Heart left ventricle (tissue), 16 donors: ENCODE measurements around the gene SERINC5. TPM values are rescaled to one million over a fixed set of nuclear protein-coding genes. Genes with fewer than 3 reads are reported as not detected.
A peak's percentile ranks its signal among the peaks of the same experiment; 100 is the strongest.

Experiments used
- ATAC-seq, 4 donors: fragments of 200-7000 bp; cut with Tn5 transposase; one replicate each; pipeline ENCODE4 v1.9.1; 2020 to 2022; ENCODE audit warnings: moderate library complexity in 4 of 4, mild to moderate bottlenecking in 3 of 4, moderate number of reproducible peaks in 1 of 4
- DNase-seq, 5 donors: peaks; one replicate each; pipeline ENCODE4 v3.0.0-alpha.2; 2020
- H3K27ac ChIP-seq, 12 donors: fragments of 200-600 bp; sonication (generic) in 4 of 12; one replicate each; pipeline versions ENCODE4 v1.5.0 to v1.8.0; 2016 to 2022; ENCODE audit warnings: mild to moderate bottlenecking in 2 of 12
- H3K27me3 ChIP-seq, 9 donors: fragments of 200-600 bp; sonication (generic) in 2 of 9; one replicate each; pipeline versions ENCODE4 v1.5.1 to v1.8.0; 2016 to 2022; ENCODE audit warnings: mild to moderate bottlenecking in 3 of 9
- H3K36me3 ChIP-seq, 9 donors: fragments of 200-600 bp; sonication (generic) in 2 of 9; one replicate each; pipeline versions ENCODE4 v1.5.0 to v1.8.0; 2018 to 2022; ENCODE audit warnings: mild to moderate bottlenecking in 2 of 9
- H3K4me1 ChIP-seq, 12 donors: fragments of 200-600 bp; sonication (generic) in 4 of 12; one replicate each; pipeline versions ENCODE4 v1.5.0 to v1.8.0; 2016 to 2022; ENCODE audit warnings: mild to moderate bottlenecking in 3 of 12
- H3K4me3 ChIP-seq, 12 donors: fragments of 200-600 bp; sonication (generic) in 4 of 12; one replicate each; pipeline versions ENCODE4 v1.5.0 to v1.8.0; 2017 to 2022; ENCODE audit warnings: mild to moderate bottlenecking in 9 of 12, moderate library complexity in 4 of 12
- H3K9me3 ChIP-seq, 12 donors: fragments of 200-600 bp; sonication (generic) in 4 of 12; one replicate each; pipeline versions ENCODE4 v1.5.0 to v1.8.0; 2016 to 2022; ENCODE audit warnings: mild to moderate bottlenecking in 1 of 12
- POLR2A ChIP-seq, 2 donors: fragments of 450-650 bp; IDR thresholded peaks; one replicate each; pipeline ENCODE4 v1.6.1; 2017; ENCODE audit warnings: antibody characterized with exemption in 2 of 2, mild to moderate bottlenecking in 2 of 2, moderate library complexity in 2 of 2
- WGBS, 4 donors: extraction: QIAGEN DNeasy Blood & Tissue Kit in 2 of 4; methylation state at CpG; one replicate each; pipeline versions ENCODE4 v1.1.5 to v1.1.7; 2013 to 2018; 5-methylcytosine and 5-hydroxymethylcytosine counted together
- intact Hi-C, 10 donors: fragments of 100-400 bp; cut with DNase I; formaldehyde crosslinking; loops; one replicate each; pipeline versions ENCODE4 v1.11.1 to v1.14.2; 2022
- polyA plus RNA-seq, 2 donors: library from polyadenylated mRNA; stranded (reverse); fragments of 200-250 nt; gene quantifications; one replicate each; pipeline ENCODE4 v1.2.3, GENCODE V29; 2013
- total RNA-seq, 9 donors: library from RNA; depleted of rRNA in 2 of 9; stranded (reverse); fragments of >200 nt in 2 of 9; fragmentation: NEBNext Ultra II Directional in 3 of 9; extraction: Animal tissue kit (Norgen Biotek cat#: 25700) in 3 of 9; gene quantifications; one replicate each; pipeline versions ENCODE4 v1.1.0 to v1.2.4, GENCODE V29; 2016 to 2023
- TF ChIP-seq, protein P1 (sequence below), 12 donors: fragments of 200-600 bp; sonication (generic) in 4 of 12; IDR thresholded peaks; one replicate each; pipeline versions ENCODE4 v1.5.0 to v1.8.0; 2018 to 2022; ENCODE audit warnings: antibody characterized with exemption in 12 of 12, mild to moderate bottlenecking in 5 of 12
- donor health status: ischemic (EF 13 %, LVEDD 7.1; RV severe dilation, severe dysfunction).
- donor health status: healthy with polysubstance abuse.
- donor health status: DM: no; HTN: yes; CAD: no.
- donor health status: DM: no; HTN: no; CAD: no.
- donor health status: ischemic (EF 25% LVEDD 6.9; RV normal size, moderate dysfunction).
- donor health status: ischemic (EF 25% LVEDD 5.7; RV mildly dilated, moderate dysfunction).
- donor health status: healthy.
- donor health status: DM: yes; HTN: yes; CAD: no.
- donor health status: ischemic (EF 35%, LVEDD 5.7; RV mildly dilated, moderate dysfunction).
- donor health status: nonischemic (EF 11% LVEDD 7.7; RV severe dilation, severe dysfunction).
- donor health status: DM: yes; HTN: yes; CAD: no.
- donor health status: PGD.
- donor health status: ischemic (EF 29% LVEDD 5.4; RV normal size, mild dysfunction).
- donor health status: nonischemic (EF 23%, LVEDD 6.1; RV moderate dilation, normal function).

Gene SERINC5
- total and polyA plus RNA-seq, 11 donors: 3.2 to 25.9 (median 13.5) TPM

DNA sequence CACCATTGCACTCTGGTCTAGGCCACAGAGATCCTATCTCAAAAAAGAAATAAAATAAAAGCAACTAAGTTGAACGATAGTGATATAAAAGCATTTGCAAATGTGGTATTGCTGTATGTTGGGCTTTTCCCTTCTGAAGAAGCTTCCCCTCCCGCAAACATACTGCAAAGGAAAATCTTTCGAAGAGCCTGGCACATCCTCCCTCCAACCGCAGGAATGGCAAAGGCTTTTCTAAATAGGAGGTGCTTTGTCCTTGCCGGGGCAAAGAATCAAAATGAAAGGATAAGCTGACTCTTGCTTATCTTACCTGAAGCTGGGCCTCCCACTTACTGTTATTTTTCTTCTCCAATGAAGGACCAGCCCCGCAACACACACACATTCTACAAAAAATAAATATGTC lies 45.8 kb downstream of the SERINC5 start:
- DNase-seq (no peak), ATAC-seq (no peak)
- Histone ChIP-seq H3K27ac (no peak overlapping the region), H3K4me1 (peaks cover 0 to 55% (median 25%) of the 10 kb centered on the region in 12 donors), H3K27me3 (no peaks in the 10 kb centered on the region), H3K9me3 (peaks cover 0 to 5% (median 0%) of the 10 kb centered on the region in 12 donors), H3K36me3 (no peaks in the 10 kb centered on the region), H3K4me3 (no peak overlapping the region)
- TF ChIP-seq, protein P1, sequence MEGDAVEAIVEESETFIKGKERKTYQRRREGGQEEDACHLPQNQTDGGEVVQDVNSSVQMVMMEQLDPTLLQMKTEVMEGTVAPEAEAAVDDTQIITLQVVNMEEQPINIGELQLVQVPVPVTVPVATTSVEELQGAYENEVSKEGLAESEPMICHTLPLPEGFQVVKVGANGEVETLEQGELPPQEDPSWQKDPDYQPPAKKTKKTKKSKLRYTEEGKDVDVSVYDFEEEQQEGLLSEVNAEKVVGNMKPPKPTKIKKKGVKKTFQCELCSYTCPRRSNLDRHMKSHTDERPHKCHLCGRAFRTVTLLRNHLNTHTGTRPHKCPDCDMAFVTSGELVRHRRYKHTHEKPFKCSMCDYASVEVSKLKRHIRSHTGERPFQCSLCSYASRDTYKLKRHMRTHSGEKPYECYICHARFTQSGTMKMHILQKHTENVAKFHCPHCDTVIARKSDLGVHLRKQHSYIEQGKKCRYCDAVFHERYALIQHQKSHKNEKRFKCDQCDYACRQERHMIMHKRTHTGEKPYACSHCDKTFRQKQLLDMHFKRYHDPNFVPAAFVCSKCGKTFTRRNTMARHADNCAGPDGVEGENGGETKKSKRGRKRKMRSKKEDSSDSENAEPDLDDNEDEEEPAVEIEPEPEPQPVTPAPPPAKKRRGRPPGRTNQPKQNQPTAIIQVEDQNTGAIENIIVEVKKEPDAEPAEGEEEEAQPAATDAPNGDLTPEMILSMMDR (IDR thresholded peaks at IDR 0.05): no peak
- TF ChIP-seq POLR2A (IDR thresholded peaks at IDR 0.05): no peak
- intact Hi-C loops: no loop called here
- 70 to 82% (median 80%) methylated on average over 6 of the region's 6 CpGs for WGBS, 4 donors

DNA sequence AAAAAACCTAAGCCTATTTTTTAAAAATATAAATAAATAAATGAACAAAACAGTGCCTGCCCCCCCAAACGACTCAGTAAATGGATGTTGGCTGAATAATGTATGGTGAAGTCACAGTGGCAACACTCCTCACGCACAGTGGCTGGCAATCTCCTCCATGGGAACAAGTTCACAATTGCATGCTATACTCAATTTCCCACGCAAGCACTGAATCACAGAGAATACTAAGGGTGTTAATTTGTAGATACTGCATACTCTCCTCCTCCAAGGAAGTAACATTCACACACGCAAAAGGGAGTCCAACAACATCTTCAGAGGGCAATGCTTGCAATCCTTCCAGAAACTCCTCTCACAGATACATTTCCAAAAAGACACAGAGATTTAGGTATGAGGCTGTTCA lies 47.5 kb downstream of the SERINC5 start:
- Histone ChIP-seq H3K4me3 (no peak overlapping the region), H3K36me3 (no peaks in the 10 kb centered on the region), H3K27ac (no peak overlapping the region), H3K4me1 (peaks cover 0 to 66% (median 33%) of the 10 kb centered on the region in 12 donors), H3K9me3 (peaks cover 0 to 6% (median 0%) of the 10 kb centered on the region in 12 donors), H3K27me3 (no peaks in the 10 kb centered on the region)
- intact Hi-C loops: no loop called here
- DNase-seq: no peak
- ATAC-seq: no peak
- TF ChIP-seq POLR2A (IDR thresholded peaks at IDR 0.05): no peak
- TF ChIP-seq, protein P1 (IDR thresholded peaks at IDR 0.05): no peak
- WGBS, 4 donors: 63 to 79% (median 66%) methylated on average over 4 of the region's 4 CpGs

DNA sequence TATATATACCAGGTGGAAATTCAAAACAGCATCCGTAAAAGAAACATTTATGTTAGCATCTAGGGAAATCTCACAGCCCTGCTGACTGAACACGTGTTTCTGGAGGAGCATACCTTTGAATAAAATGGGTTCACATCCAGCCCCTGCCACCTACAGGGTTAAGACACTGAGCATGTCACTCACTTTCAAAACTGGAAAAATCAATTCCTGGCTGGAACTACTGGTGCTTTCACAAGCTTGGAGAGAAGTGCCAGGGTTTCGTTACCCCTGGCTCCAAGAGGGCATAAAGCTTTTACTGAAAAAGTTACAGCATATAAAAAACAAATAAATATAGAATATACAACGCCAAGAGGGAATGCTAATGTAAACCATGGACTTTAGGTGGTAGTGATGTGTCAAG lies 48.0 kb downstream of the SERINC5 start:
- Histone ChIP-seq H3K27me3 (no peaks in the 10 kb centered on the region), H3K4me1 (peaks cover 0 to 65% (median 31%) of the 10 kb centered on the region in 12 donors), H3K9me3 (peaks cover 0 to 6% (median 0%) of the 10 kb centered on the region in 12 donors), H3K27ac (peak overlapping the region in 3 of 12 donors; percentile 5 to 48 (median 15)), H3K4me3 (no peak overlapping the region), H3K36me3 (peaks cover 0 to 2% (median 0%) of the 10 kb centered on the region in 9 donors)
- ATAC-seq (no peak), DNase-seq (no peak)
- intact Hi-C loops: no loop called here
- TF ChIP-seq, protein P1 (IDR thresholded peaks at IDR 0.05): no peak
- TF ChIP-seq POLR2A (IDR thresholded peaks at IDR 0.05): no peak
- WGBS, 4 donors: 78 to 86% (median 81%) methylated on average over 4 of the region's 4 CpGs

DNA sequence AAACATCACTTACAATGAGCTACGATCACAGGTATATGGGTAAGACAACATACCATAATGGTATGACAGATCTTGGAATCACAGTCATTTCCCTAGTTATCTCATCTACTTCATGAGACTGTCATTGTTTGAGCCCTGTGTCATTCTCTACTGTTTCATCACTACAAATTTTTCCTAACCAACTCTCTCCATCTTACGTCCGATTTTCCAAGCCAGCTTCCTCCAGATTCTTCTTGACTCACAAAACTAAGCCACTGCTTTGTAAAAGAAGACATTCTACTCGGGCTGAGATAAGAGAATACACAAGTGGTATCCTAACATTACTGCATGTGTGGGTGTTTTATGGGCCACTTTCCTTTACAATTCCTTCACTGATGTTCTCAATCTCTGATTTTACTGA lies 49.6 kb downstream of the SERINC5 start:
- TF ChIP-seq, protein P1 (IDR thresholded peaks at IDR 0.05): no peak
- no peak for TF ChIP-seq POLR2A (IDR thresholded peaks at IDR 0.05)
- no peaks in the 10 kb centered on the region for H3K27me3 ChIP-seq
- intact Hi-C loops: no loop called here
- H3K4me3 ChIP-seq: no peak overlapping the region
- peaks cover 0 to 17% (median 10%) of the 10 kb centered on the region in 9 donors for H3K36me3 ChIP-seq
- peak in 3 of 4 donors; percentile 47 to 68 (median 50) for ATAC-seq
- H3K27ac ChIP-seq: peak overlapping the region in 10 of 12 donors; percentile 10 to 79 (median 42)
- no peak for DNase-seq
- peaks cover 0 to 6% (median 0%) of the 10 kb centered on the region in 12 donors for H3K9me3 ChIP-seq
- H3K4me1 ChIP-seq: peaks cover 0 to 55% (median 30%) of the 10 kb centered on the region in 12 donors
- WGBS, 4 donors: 70 to 82% (median 74%) methylated on average over 4 of the region's 4 CpGs
